ENCODE data around the gene MCF2L. TPM values are rescaled to one million over a fixed set of nuclear protein-coding genes. Genes with fewer than 3 reads are reported as not detected.

MCF2L gene
- polyA plus RNA-seq, 1 donor from 2014 or later = 88.0 TPM

DNA sequence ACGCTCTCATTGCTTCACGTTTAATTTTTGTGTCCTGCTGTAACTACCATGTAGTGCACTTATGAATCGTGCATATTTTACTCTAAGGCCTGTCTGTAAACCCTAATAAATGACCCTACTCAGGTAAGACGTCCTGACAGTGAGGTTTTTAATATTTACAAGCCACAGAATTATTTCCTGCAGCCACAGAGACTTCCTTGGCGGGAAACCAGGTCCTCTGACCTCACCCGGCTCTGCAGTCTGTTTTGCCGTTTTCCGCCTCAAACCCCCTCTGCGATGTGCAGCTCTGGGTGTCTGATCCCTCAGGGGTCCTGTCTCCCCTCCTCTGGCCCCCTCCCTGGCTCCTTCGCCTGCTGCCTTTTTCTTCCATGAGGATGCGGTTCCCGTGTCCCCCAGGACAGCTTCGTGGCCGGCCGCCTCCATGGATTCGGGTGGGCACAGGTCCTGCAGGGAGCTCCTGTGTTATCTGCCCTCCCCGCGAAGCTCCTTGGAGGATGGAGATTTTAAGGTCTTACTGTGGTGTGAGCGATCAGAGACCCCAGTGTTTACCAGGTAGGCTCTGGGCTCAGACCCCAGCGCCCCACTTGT, 66.3 kb downstream of the MCF2L start:
- Histone ChIP-seq H3K9ac (ENCODE audit: low read length) (no peak overlapping the region), H4K20me1 (ENCODE audit: insufficient read depth) (no peaks in the 10 kb centered on the region), H3K9me2 (ENCODE audit: insufficient read depth, low read length) (no peaks in the 10 kb centered on the region), H3K36me3 (ENCODE audit: insufficient read depth, low read length) (no peaks in the 10 kb centered on the region), H3K27ac (ENCODE audit: low read length) (no peak overlapping the region), H3K79me2 (replicated peaks; ENCODE audit: insufficient read depth, low read length) (no peaks in the 10 kb centered on the region), H3K4me2 (ENCODE audit: low read length) (no peak overlapping the region), H3K9me3 (ENCODE audit: low read length) (peaks cover 5% of the 10 kb centered on the region), H2AFZ (ENCODE audit: low read depth, low read length) (no peak overlapping the region), H3F3A (ENCODE audit: insufficient read depth, low read length, poor library complexity, severe bottlenecking) (no peaks in the 10 kb centered on the region), H3K4me3 (ENCODE audit: low read length) (no peak overlapping the region), H3K27me3 (ENCODE audit: insufficient read depth, low read depth, low read length) (no peaks in the 10 kb centered on the region)
- TF ChIP-seq MXI1 (conservative IDR thresholded peaks at IDR 0.05; ENCODE audit: poor library complexity, severe bottlenecking) (no peak), CTCF (IDR thresholded peaks at IDR 0.05; ENCODE audit: poor library complexity, severe bottlenecking) (no peak), POLR2AphosphoS5 (IDR thresholded peaks at IDR 0.05) (no peak), TAF1 (IDR thresholded peaks at IDR 0.05; ENCODE audit: low read depth) (no peak), EP300 (conservative IDR thresholded peaks at IDR 0.05; ENCODE audit: poor library complexity, severe bottlenecking) (no peak), EZH2 (IDR thresholded peaks at IDR 0.05; ENCODE audit: borderline replicate concordance, insufficient read depth, low read length, poor library complexity, severe bottlenecking) (no peak), RAD21 (conservative IDR thresholded peaks at IDR 0.05) (no peak), SMC3 (conservative IDR thresholded peaks at IDR 0.05; ENCODE audit: poor library complexity) (no peak)
- TF ChIP-seq, protein P1, sequence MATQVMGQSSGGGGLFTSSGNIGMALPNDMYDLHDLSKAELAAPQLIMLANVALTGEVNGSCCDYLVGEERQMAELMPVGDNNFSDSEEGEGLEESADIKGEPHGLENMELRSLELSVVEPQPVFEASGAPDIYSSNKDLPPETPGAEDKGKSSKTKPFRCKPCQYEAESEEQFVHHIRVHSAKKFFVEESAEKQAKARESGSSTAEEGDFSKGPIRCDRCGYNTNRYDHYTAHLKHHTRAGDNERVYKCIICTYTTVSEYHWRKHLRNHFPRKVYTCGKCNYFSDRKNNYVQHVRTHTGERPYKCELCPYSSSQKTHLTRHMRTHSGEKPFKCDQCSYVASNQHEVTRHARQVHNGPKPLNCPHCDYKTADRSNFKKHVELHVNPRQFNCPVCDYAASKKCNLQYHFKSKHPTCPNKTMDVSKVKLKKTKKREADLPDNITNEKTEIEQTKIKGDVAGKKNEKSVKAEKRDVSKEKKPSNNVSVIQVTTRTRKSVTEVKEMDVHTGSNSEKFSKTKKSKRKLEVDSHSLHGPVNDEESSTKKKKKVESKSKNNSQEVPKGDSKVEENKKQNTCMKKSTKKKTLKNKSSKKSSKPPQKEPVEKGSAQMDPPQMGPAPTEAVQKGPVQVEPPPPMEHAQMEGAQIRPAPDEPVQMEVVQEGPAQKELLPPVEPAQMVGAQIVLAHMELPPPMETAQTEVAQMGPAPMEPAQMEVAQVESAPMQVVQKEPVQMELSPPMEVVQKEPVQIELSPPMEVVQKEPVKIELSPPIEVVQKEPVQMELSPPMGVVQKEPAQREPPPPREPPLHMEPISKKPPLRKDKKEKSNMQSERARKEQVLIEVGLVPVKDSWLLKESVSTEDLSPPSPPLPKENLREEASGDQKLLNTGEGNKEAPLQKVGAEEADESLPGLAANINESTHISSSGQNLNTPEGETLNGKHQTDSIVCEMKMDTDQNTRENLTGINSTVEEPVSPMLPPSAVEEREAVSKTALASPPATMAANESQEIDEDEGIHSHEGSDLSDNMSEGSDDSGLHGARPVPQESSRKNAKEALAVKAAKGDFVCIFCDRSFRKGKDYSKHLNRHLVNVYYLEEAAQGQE (IDR thresholded peaks at IDR 0.05; ENCODE audit: borderline replicate concordance) = no peak

- Histone ChIP-seq H3K36me3 (ENCODE audit: insufficient read depth, low read length) (no peaks in the 10 kb centered on the region), H3K9me2 (ENCODE audit: insufficient read depth, low read length) (no peaks in the 10 kb centered on the region), H3K27ac (ENCODE audit: low read length) (no peak overlapping the region), H3K27me3 (ENCODE audit: insufficient read depth, low read depth, low read length) (no peaks in the 10 kb centered on the region), H3K9ac (ENCODE audit: low read length) (no peak overlapping the region), H3K4me3 (ENCODE audit: low read length) (no peak overlapping the region), H3K79me2 (replicated peaks; ENCODE audit: insufficient read depth, low read length) (no peaks in the 10 kb centered on the region), H3K9me3 (ENCODE audit: low read length) (peaks cover 5% of the 10 kb centered on the region), H3K4me2 (ENCODE audit: low read length) (no peak overlapping the region), H4K20me1 (ENCODE audit: insufficient read depth) (no peaks in the 10 kb centered on the region), H2AFZ (ENCODE audit: low read depth, low read length) (no peak overlapping the region), H3F3A (ENCODE audit: insufficient read depth, low read length, poor library complexity, severe bottlenecking) (no peaks in the 10 kb centered on the region)
- no peak for TF ChIP-seq POLR2AphosphoS5 (IDR thresholded peaks at IDR 0.05)
- no peak for TF ChIP-seq EZH2 (IDR thresholded peaks at IDR 0.05; ENCODE audit: borderline replicate concordance, insufficient read depth, low read length, poor library complexity, severe bottlenecking)
- no peak for TF ChIP-seq MXI1 (conservative IDR thresholded peaks at IDR 0.05; ENCODE audit: poor library complexity, severe bottlenecking)
- TF ChIP-seq TAF1 (IDR thresholded peaks at IDR 0.05; ENCODE audit: low read depth) = no peak
- TF ChIP-seq EP300 (conservative IDR thresholded peaks at IDR 0.05; ENCODE audit: poor library complexity, severe bottlenecking) = no peak
- TF ChIP-seq CTCF (IDR thresholded peaks at IDR 0.05; ENCODE audit: poor library complexity, severe bottlenecking) = no peak
- TF ChIP-seq SMC3 (conservative IDR thresholded peaks at IDR 0.05; ENCODE audit: poor library complexity) = no peak
- TF ChIP-seq RAD21 (conservative IDR thresholded peaks at IDR 0.05) = no peak
- TF ChIP-seq, protein P1 (IDR thresholded peaks at IDR 0.05; ENCODE audit: borderline replicate concordance) = no peak
Observed at GRCh38 chr13:113036401-113036800, 67.4 kb downstream of the MCF2L start.

Measured in neural cell (in vitro differentiated cells).